GM21529 (cell line): ENCODE data around the gene SBK1.
A peak's percentile ranks its signal among the peaks of the same experiment; 100 is the strongest.
"Not testable (repeated sequence)": the region's sequence is repeated elsewhere in the genome, so short reads cannot be mapped to it uniquely, and the experiment has no call there.

Experiments used
- ATAC-seq: cut with Tn5 transposase; IDR thresholded peaks from one replicate; pipeline ENCODE4 v1.9.1; 2021; ENCODE audit not compliant: unreplicated experiment

The SBK1 gene

GRCh38 chr16:28291651-28292626 lies at the start of gene SBK1:
SBK1 (plus strand) TSS chr16:28292525; CDS start chr16:28317392, 24,867 bp downstream.
- ATAC-seq, result peak; percentile 88

- not testable (repeated sequence) for ATAC-seq
These were observed 42.8 kb upstream of the SBK1 start for GRCh38 chr16:28249483-28249882.

- ATAC-seq, result no peak
These were observed 41.3 kb upstream of the SBK1 start for GRCh38 chr16:28250999-28251398.

GRCh38 chr16:28254158-28254557 lies 38.2 kb upstream of the SBK1 start:
- ATAC-seq, result no peak

- ATAC-seq, result no peak
These were observed 36.5 kb upstream of the SBK1 start for GRCh38 chr16:28255838-28256237.

- ATAC-seq, result no peak
These were observed 35.1 kb upstream of the SBK1 start for GRCh38 chr16:28257256-28257655.

GRCh38 chr16:28258567-28258966 lies 33.8 kb upstream of the SBK1 start:
- ATAC-seq, result no peak

- no peak for ATAC-seq
These were observed 33.1 kb upstream of the SBK1 start for GRCh38 chr16:28259091-28259780.

- ATAC-seq, result no peak
These were observed 32.6 kb upstream of the SBK1 start for GRCh38 chr16:28259781-28260150.

- no peak for ATAC-seq
These were observed 32.1 kb upstream of the SBK1 start for GRCh38 chr16:28260193-28260592.

GRCh38 chr16:28261942-28262341 lies 30.4 kb upstream of the SBK1 start:
- no peak for ATAC-seq

GRCh38 chr16:28263305-28263704 lies 29.0 kb upstream of the SBK1 start:
- no peak for ATAC-seq

- no peak for ATAC-seq
These were observed 27.7 kb upstream of the SBK1 start for GRCh38 chr16:28264656-28265055.

- ATAC-seq, result no peak
These were observed 26.5 kb upstream of the SBK1 start for GRCh38 chr16:28265822-28266221.

GRCh38 chr16:28267356-28267755 lies 25.0 kb upstream of the SBK1 start:
- no peak for ATAC-seq

GRCh38 chr16:28273511-28273910 lies 18.8 kb upstream of the SBK1 start:
- ATAC-seq, result no peak

- ATAC-seq, result no peak
These were observed 17.6 kb upstream of the SBK1 start for GRCh38 chr16:28274676-28275075.

- ATAC-seq, result no peak
These were observed 16.0 kb upstream of the SBK1 start for GRCh38 chr16:28276301-28276700.

- ATAC-seq, result no peak
These were observed 14.6 kb upstream of the SBK1 start for GRCh38 chr16:28277537-28278388.

- ATAC-seq, result no peak
These were observed 13.3 kb upstream of the SBK1 start for GRCh38 chr16:28279006-28279405.
